ENCODE measurements around the gene COA1. TPM values are rescaled to one million over a fixed set of nuclear protein-coding genes. Genes with fewer than 3 reads are reported as not detected.
"Not testable (repeated sequence)": the region's sequence is repeated elsewhere in the genome, so short reads cannot be mapped to it uniquely, and the experiment has no call there.

The COA1 gene
- total and polyA plus RNA-seq, 2 donors = 71.5 to 89.2 TPM

GRCh38 chr7:43673243-43673976, 55.9 kb downstream of the COA1 start:
- not testable (repeated sequence) for H3K9me3 ChIP-seq (ENCODE audit: control insufficient read depth in 2 of 2, insufficient read depth in 1 of 2, low read length in 1 of 2); H3K4me1 ChIP-seq (ENCODE audit: control insufficient read depth in 2 of 2, insufficient read depth in 2 of 2, low read length in 2 of 2); H3K36me3 ChIP-seq (ENCODE audit: control insufficient read depth in 2 of 2, insufficient read depth in 2 of 2, low read length in 1 of 2); H3K27ac ChIP-seq (ENCODE audit: low read depth in 1 of 2, low read length in 1 of 2); DNase-seq (ENCODE audit: low read depth in 6 of 9, low spot score in 9 of 9); H3K4me3 ChIP-seq (ENCODE audit: low read length in 2 of 2); H3K27me3 ChIP-seq (ENCODE audit: control insufficient read depth in 2 of 2, insufficient read depth in 1 of 2, low read length in 1 of 2)
- WGBS = 98% methylated on average over 5 of the region's 5 CpGs

GRCh38 chr7:43671521-43671920, 57.8 kb downstream of the COA1 start:
- peaks cover 0 to 4% of the 10 kb centered on the region in 2 donors for H3K9me3 ChIP-seq (ENCODE audit: control insufficient read depth in 2 of 2, insufficient read depth in 1 of 2, low read length in 1 of 2)
- no peaks in the 10 kb centered on the region for H3K4me1 ChIP-seq (ENCODE audit: control insufficient read depth in 2 of 2, insufficient read depth in 2 of 2, low read length in 2 of 2)
- no peaks in the 10 kb centered on the region for H3K27me3 ChIP-seq (ENCODE audit: control insufficient read depth in 2 of 2, insufficient read depth in 1 of 2, low read length in 1 of 2)
- H3K27ac ChIP-seq (ENCODE audit: low read depth in 1 of 2, low read length in 1 of 2) = no peak overlapping the region
- DNase-seq (ENCODE audit: low read depth in 6 of 9, low spot score in 9 of 9) = no peak
- 97% methylated on average over 4 of the region's 4 CpGs for WGBS
- H3K36me3 ChIP-seq (ENCODE audit: control insufficient read depth in 2 of 2, insufficient read depth in 2 of 2, low read length in 1 of 2) = no peaks in the 10 kb centered on the region
- no peak overlapping the region for H3K4me3 ChIP-seq (ENCODE audit: low read length in 2 of 2)

GRCh38 chr7:43669286-43670081, 59.8 kb downstream of the COA1 start:
- H3K4me1 ChIP-seq (ENCODE audit: control insufficient read depth in 2 of 2, insufficient read depth in 2 of 2, low read length in 2 of 2) = peaks cover 0 to 2% of the 10 kb centered on the region in 2 donors
- no peak overlapping the region for H3K27ac ChIP-seq (ENCODE audit: low read depth in 1 of 2, low read length in 1 of 2)
- 80% methylated on average over 15 of the region's 15 CpGs for WGBS
- no peak for DNase-seq (ENCODE audit: low read depth in 6 of 9, low spot score in 9 of 9)
- H3K9me3 ChIP-seq (ENCODE audit: control insufficient read depth in 2 of 2, insufficient read depth in 1 of 2, low read length in 1 of 2) = peaks cover 0 to 4% of the 10 kb centered on the region in 2 donors
- H3K36me3 ChIP-seq (ENCODE audit: control insufficient read depth in 2 of 2, insufficient read depth in 2 of 2, low read length in 1 of 2) = no peaks in the 10 kb centered on the region
- no peaks in the 10 kb centered on the region for H3K27me3 ChIP-seq (ENCODE audit: control insufficient read depth in 2 of 2, insufficient read depth in 1 of 2, low read length in 1 of 2)
- no peak overlapping the region for H3K4me3 ChIP-seq (ENCODE audit: low read length in 2 of 2)

- no peak overlapping the region for H3K4me3 ChIP-seq (ENCODE audit: low read length in 2 of 2)
- no peak for DNase-seq (ENCODE audit: low read depth in 6 of 9, low spot score in 9 of 9)
- WGBS = 98% methylated on average over 1 of the region's 1 CpG
Observed at GRCh38 chr7:43668035-43668434, 61.3 kb downstream of the COA1 start.

GRCh38 chr7:43666938-43667337, 62.4 kb downstream of the COA1 start:
- DNase-seq (ENCODE audit: low read depth in 6 of 9, low spot score in 9 of 9) = no peak
- H3K9me3 ChIP-seq (ENCODE audit: control insufficient read depth in 2 of 2, insufficient read depth in 1 of 2, low read length in 1 of 2) = no peaks in the 10 kb centered on the region
- peaks cover 0 to 3% of the 10 kb centered on the region in 2 donors for H3K4me1 ChIP-seq (ENCODE audit: control insufficient read depth in 2 of 2, insufficient read depth in 2 of 2, low read length in 2 of 2)
- no peak overlapping the region for H3K4me3 ChIP-seq (ENCODE audit: low read length in 2 of 2)
- no peaks in the 10 kb centered on the region for H3K36me3 ChIP-seq (ENCODE audit: control insufficient read depth in 2 of 2, insufficient read depth in 2 of 2, low read length in 1 of 2)
- H3K27me3 ChIP-seq (ENCODE audit: control insufficient read depth in 2 of 2, insufficient read depth in 1 of 2, low read length in 1 of 2) = no peaks in the 10 kb centered on the region
- H3K27ac ChIP-seq (ENCODE audit: low read depth in 1 of 2, low read length in 1 of 2) = no peak overlapping the region

More at GRCh38 chr7:43668035-43668434, 61.3 kb downstream of the COA1 start:
- no peaks in the 10 kb centered on the region for H3K27me3 ChIP-seq (ENCODE audit: control insufficient read depth in 2 of 2, insufficient read depth in 1 of 2, low read length in 1 of 2)
- peaks cover 0 to 3% of the 10 kb centered on the region in 2 donors for H3K4me1 ChIP-seq (ENCODE audit: control insufficient read depth in 2 of 2, insufficient read depth in 2 of 2, low read length in 2 of 2)
- H3K27ac ChIP-seq (ENCODE audit: low read depth in 1 of 2, low read length in 1 of 2) = no peak overlapping the region
- H3K9me3 ChIP-seq (ENCODE audit: control insufficient read depth in 2 of 2, insufficient read depth in 1 of 2, low read length in 1 of 2) = peaks cover 0 to 4% of the 10 kb centered on the region in 2 donors
- H3K36me3 ChIP-seq (ENCODE audit: control insufficient read depth in 2 of 2, insufficient read depth in 2 of 2, low read length in 1 of 2) = no peaks in the 10 kb centered on the region

GRCh38 chr7:43664681-43665080, 64.6 kb downstream of the COA1 start:
- Histone ChIP-seq H3K4me1 (ENCODE audit: control insufficient read depth in 2 of 2, insufficient read depth in 2 of 2, low read length in 2 of 2) (peaks cover 0 to 3% of the 10 kb centered on the region in 2 donors), H3K36me3 (ENCODE audit: control insufficient read depth in 2 of 2, insufficient read depth in 2 of 2, low read length in 1 of 2) (no peaks in the 10 kb centered on the region), H3K27ac (ENCODE audit: low read depth in 1 of 2, low read length in 1 of 2) (peak overlapping the region; percentile 38 to 80), H3K27me3 (ENCODE audit: control insufficient read depth in 2 of 2, insufficient read depth in 1 of 2, low read length in 1 of 2) (no peaks in the 10 kb centered on the region), H3K9me3 (ENCODE audit: control insufficient read depth in 2 of 2, insufficient read depth in 1 of 2, low read length in 1 of 2) (no peaks in the 10 kb centered on the region), H3K4me3 (ENCODE audit: low read length in 2 of 2) (no peak overlapping the region)
- DNase-seq (ENCODE audit: low read depth in 6 of 9, low spot score in 9 of 9) = peak in 2 of 9 donors; percentile 18 to 41
- WGBS = 0% methylated on average over 1 of the region's 1 CpG

- H3K4me1 ChIP-seq (ENCODE audit: control insufficient read depth in 2 of 2, insufficient read depth in 2 of 2, low read length in 2 of 2) = peaks cover 3% of the 10 kb centered on the region in 2 donors
- WGBS = 98% methylated on average over 2 of the region's 2 CpGs
Observed at GRCh38 chr7:43660141-43660540, 69.2 kb downstream of the COA1 start.

GRCh38 chr7:43659549-43659896, 69.8 kb downstream of the COA1 start:
- no peak for DNase-seq (ENCODE audit: low read depth in 6 of 9, low spot score in 9 of 9)
- H3K36me3 ChIP-seq (ENCODE audit: control insufficient read depth in 2 of 2, insufficient read depth in 2 of 2, low read length in 1 of 2) = peaks cover 2 to 6% of the 10 kb centered on the region in 2 donors
- H3K9me3 ChIP-seq (ENCODE audit: control insufficient read depth in 2 of 2, insufficient read depth in 1 of 2, low read length in 1 of 2) = no peaks in the 10 kb centered on the region
- no peaks in the 10 kb centered on the region for H3K27me3 ChIP-seq (ENCODE audit: control insufficient read depth in 2 of 2, insufficient read depth in 1 of 2, low read length in 1 of 2)
- H3K27ac ChIP-seq (ENCODE audit: low read depth in 1 of 2, low read length in 1 of 2) = no peak overlapping the region
- no peak overlapping the region for H3K4me3 ChIP-seq (ENCODE audit: low read length in 2 of 2)
- peaks cover 1 to 3% of the 10 kb centered on the region in 2 donors for H3K4me1 ChIP-seq (ENCODE audit: control insufficient read depth in 2 of 2, insufficient read depth in 2 of 2, low read length in 2 of 2)

More at GRCh38 chr7:43660141-43660540, 69.2 kb downstream of the COA1 start:
- DNase-seq (ENCODE audit: low read depth in 6 of 9, low spot score in 9 of 9) = no peak
- Histone ChIP-seq H3K9me3 (ENCODE audit: control insufficient read depth in 2 of 2, insufficient read depth in 1 of 2, low read length in 1 of 2) (no peaks in the 10 kb centered on the region), H3K27ac (ENCODE audit: low read depth in 1 of 2, low read length in 1 of 2) (no peak overlapping the region), H3K4me3 (ENCODE audit: low read length in 2 of 2) (no peak overlapping the region), H3K27me3 (ENCODE audit: control insufficient read depth in 2 of 2, insufficient read depth in 1 of 2, low read length in 1 of 2) (no peaks in the 10 kb centered on the region), H3K36me3 (ENCODE audit: control insufficient read depth in 2 of 2, insufficient read depth in 2 of 2, low read length in 1 of 2) (peaks cover 2 to 6% of the 10 kb centered on the region in 2 donors)

Measured in thymus (tissue), 11 donors.